ENCODE results near the gene TBC1D22A. TPM values are rescaled to one million over a fixed set of nuclear protein-coding genes. Genes with fewer than 3 reads are reported as not detected.

TBC1D22A gene
- polyA plus RNA-seq, 1 donor (not counting 4 experiments of a cell fraction or from before 2014, with no cell fraction given), result 20.9 TPM

GRCh38 chr22:47127441-47127871 is 365.0 kb downstream of the TBC1D22A start:
- Histone ChIP-seq H4K20me1 (ENCODE audit: control insufficient read depth, extremely low read depth, insufficient read depth, low read length) (no peaks in the 10 kb centered on the region), H3K4me3 (ENCODE audit: control insufficient read depth in 2 of 3, extremely low read depth in 1 of 3, insufficient read depth in 2 of 3, low read depth in 1 of 3, low read length in 3 of 3) (no peak overlapping the region), H2AFZ (ENCODE audit: control insufficient read depth, low read length) (no peak overlapping the region), H3K4me1 (ENCODE audit: control insufficient read depth, extremely low read depth, insufficient read depth, low read length) (peaks cover 22% of the 10 kb centered on the region), H3K36me3 (ENCODE audit: control insufficient read depth in 2 of 2, extremely low read depth in 1 of 2, insufficient read depth in 2 of 2, low read length in 2 of 2) (no peaks in the 10 kb centered on the region), H3K79me2 (ENCODE audit: control insufficient read depth, insufficient read depth, low read length) (no peaks in the 10 kb centered on the region), H3K9ac (ENCODE audit: control insufficient read depth, extremely low read depth, insufficient read depth, low read length) (no peak overlapping the region), H3K9me1 (ENCODE audit: control insufficient read depth, extremely low read depth, insufficient read depth, low read length) (no peaks in the 10 kb centered on the region), H3K9me3 (ENCODE audit: control insufficient read depth, low read depth, low read length) (no peaks in the 10 kb centered on the region), H3K27ac (ENCODE audit: control insufficient read depth, insufficient read depth, low read length) (no peak overlapping the region), H3K27me3 (ENCODE audit: control insufficient read depth, extremely low read depth, insufficient read depth, low read length) (no peaks in the 10 kb centered on the region), H3K4me2 (ENCODE audit: control insufficient read depth, extremely low read depth, insufficient read depth, low read depth, low read length) (no peak overlapping the region)
- DNase-seq (ENCODE audit: low read depth, low spot score) (no peak), FAIRE-seq (no peak)
- dilution Hi-C loops (cut with MboI; ENCODE audit: extremely low pct_ligation_motif_present, low sequenced_read_pairs), result no loop called here
- no peak for TF ChIP-seq CTCF (optimal IDR thresholded peaks at IDR 0.05 in 1 of 3, IDR thresholded peaks at IDR 0.05 in 1 of 3, conservative IDR thresholded peaks at IDR 0.05 in 1 of 3; ENCODE audit: extremely low read depth in 1 of 3, insufficient read depth in 2 of 3, low read length in 3 of 3)
- TF ChIP-seq EZH2 (IDR thresholded peaks at IDR 0.05; ENCODE audit: low read length), result no peak

DNA sequence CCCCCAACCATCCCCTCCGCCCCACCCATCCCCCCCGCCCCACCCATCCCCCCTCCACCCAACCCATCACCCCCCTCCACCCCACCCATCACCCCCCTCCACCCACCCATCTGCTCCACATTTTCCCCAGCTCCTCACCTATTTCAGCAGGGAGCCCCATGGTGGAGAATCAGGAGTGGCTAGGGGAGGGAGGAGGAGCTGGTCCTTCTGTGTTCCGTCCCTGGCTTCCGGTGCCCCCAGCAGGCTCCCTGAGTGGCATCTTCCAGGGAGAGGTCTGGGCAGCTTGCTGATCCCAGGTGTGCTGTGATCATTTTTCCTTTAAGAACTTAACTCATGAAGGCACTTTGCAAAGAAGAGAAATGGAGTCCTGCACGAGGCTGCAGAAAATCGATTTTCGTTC is 365.8 kb downstream of the TBC1D22A start:
- Histone ChIP-seq H3K36me3 (ENCODE audit: control insufficient read depth in 2 of 2, extremely low read depth in 1 of 2, insufficient read depth in 2 of 2, low read length in 2 of 2) (no peaks in the 10 kb centered on the region), H3K4me2 (ENCODE audit: control insufficient read depth, extremely low read depth, insufficient read depth, low read depth, low read length) (no peak overlapping the region), H3K27me3 (ENCODE audit: control insufficient read depth, extremely low read depth, insufficient read depth, low read length) (no peaks in the 10 kb centered on the region), H3K27ac (ENCODE audit: control insufficient read depth, insufficient read depth, low read length) (no peak overlapping the region), H3K9me3 (ENCODE audit: control insufficient read depth, low read depth, low read length) (no peaks in the 10 kb centered on the region), H3K9ac (ENCODE audit: control insufficient read depth, extremely low read depth, insufficient read depth, low read length) (no peak overlapping the region), H3K4me3 (ENCODE audit: control insufficient read depth in 2 of 3, extremely low read depth in 1 of 3, insufficient read depth in 2 of 3, low read depth in 1 of 3, low read length in 3 of 3) (no peak overlapping the region), H4K20me1 (ENCODE audit: control insufficient read depth, extremely low read depth, insufficient read depth, low read length) (no peaks in the 10 kb centered on the region), H2AFZ (ENCODE audit: control insufficient read depth, low read length) (no peak overlapping the region), H3K79me2 (ENCODE audit: control insufficient read depth, insufficient read depth, low read length) (no peaks in the 10 kb centered on the region), H3K4me1 (ENCODE audit: control insufficient read depth, extremely low read depth, insufficient read depth, low read length) (peaks cover 19% of the 10 kb centered on the region), H3K9me1 (ENCODE audit: control insufficient read depth, extremely low read depth, insufficient read depth, low read length) (no peaks in the 10 kb centered on the region)
- no peak for TF ChIP-seq CTCF (optimal IDR thresholded peaks at IDR 0.05 in 1 of 3, IDR thresholded peaks at IDR 0.05 in 1 of 3, conservative IDR thresholded peaks at IDR 0.05 in 1 of 3; ENCODE audit: extremely low read depth in 1 of 3, insufficient read depth in 2 of 3, low read length in 3 of 3)
- no peak for TF ChIP-seq EZH2 (IDR thresholded peaks at IDR 0.05; ENCODE audit: low read length)
- no peak for FAIRE-seq
- DNase-seq (ENCODE audit: low read depth, low spot score), result no peak
- dilution Hi-C loops (cut with MboI; ENCODE audit: extremely low pct_ligation_motif_present, low sequenced_read_pairs), result no loop called here

All from keratinocyte (primary cell).